ENCODE measurements around the gene BFSP2. TPM values are rescaled to one million over a fixed set of nuclear protein-coding genes. Genes with fewer than 3 reads are reported as not detected.

The BFSP2 gene
- total RNA-seq, 4 donors from 2014 or later = not detected

DNA sequence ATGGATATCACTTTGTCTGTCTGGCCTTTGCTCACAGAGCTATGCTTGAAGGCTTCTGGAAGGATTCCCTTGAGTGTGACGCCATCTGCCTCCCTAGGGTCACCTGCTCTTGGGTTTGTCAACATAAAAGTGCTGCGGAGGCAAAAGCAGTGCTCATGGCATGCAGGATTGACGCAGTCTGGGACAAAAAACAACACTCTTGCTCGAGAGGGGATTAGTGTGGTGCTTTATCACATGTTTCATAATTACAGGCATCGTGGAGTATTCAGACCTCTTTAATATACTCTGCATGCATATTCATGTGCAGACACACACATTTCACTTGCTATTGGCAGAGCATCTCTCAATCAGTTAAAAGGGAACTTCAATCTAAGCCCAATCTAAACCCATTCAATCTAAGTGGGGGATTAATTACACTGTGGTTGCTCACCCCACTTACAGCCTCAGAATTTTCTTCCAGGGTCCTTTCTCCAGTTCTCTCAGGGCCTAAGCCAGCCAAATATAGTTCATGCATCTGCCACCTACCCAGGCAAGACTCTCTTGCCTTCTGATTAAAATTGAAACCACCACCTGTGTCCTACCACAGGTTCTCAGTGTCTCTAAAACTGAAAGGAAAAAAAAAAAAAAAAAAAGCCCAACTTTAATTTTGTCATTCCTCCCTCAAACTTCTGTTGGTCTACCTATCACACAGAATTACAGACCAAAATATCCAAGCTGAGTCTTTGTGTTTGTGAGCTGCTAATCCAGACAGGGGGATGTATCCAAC is 75.6 kb downstream of the BFSP2 start:
- in situ Hi-C loops (cut with MboI; ENCODE audit: low sequenced_read_pairs in 4 of 4) = no loop called here
- Histone ChIP-seq H3K27me3 (no peaks in the 10 kb centered on the region), H3K27ac (peak overlapping the region in 3 of 4 donors; percentile 39 to 57 (median 47)), H3K4me3 (no peak overlapping the region), H3K36me3 (no peaks in the 10 kb centered on the region), H3K4me1 (peaks cover 0 to 19% of the 10 kb centered on the region in 2 donors), H3K9me3 (no peaks in the 10 kb centered on the region)
- TF ChIP-seq, protein P1, sequence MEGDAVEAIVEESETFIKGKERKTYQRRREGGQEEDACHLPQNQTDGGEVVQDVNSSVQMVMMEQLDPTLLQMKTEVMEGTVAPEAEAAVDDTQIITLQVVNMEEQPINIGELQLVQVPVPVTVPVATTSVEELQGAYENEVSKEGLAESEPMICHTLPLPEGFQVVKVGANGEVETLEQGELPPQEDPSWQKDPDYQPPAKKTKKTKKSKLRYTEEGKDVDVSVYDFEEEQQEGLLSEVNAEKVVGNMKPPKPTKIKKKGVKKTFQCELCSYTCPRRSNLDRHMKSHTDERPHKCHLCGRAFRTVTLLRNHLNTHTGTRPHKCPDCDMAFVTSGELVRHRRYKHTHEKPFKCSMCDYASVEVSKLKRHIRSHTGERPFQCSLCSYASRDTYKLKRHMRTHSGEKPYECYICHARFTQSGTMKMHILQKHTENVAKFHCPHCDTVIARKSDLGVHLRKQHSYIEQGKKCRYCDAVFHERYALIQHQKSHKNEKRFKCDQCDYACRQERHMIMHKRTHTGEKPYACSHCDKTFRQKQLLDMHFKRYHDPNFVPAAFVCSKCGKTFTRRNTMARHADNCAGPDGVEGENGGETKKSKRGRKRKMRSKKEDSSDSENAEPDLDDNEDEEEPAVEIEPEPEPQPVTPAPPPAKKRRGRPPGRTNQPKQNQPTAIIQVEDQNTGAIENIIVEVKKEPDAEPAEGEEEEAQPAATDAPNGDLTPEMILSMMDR (IDR thresholded peaks at IDR 0.05 in 4 of 5, conservative IDR thresholded peaks at IDR 0.05 in 1 of 5) = no peak
- no peak for TF ChIP-seq POLR2A (IDR thresholded peaks at IDR 0.05)
- intact Hi-C loops (cut with DNase I; ENCODE audit: low total_unique reads) = no loop called here
- ATAC-seq = no peak
- DNase-seq = no peak

DNA sequence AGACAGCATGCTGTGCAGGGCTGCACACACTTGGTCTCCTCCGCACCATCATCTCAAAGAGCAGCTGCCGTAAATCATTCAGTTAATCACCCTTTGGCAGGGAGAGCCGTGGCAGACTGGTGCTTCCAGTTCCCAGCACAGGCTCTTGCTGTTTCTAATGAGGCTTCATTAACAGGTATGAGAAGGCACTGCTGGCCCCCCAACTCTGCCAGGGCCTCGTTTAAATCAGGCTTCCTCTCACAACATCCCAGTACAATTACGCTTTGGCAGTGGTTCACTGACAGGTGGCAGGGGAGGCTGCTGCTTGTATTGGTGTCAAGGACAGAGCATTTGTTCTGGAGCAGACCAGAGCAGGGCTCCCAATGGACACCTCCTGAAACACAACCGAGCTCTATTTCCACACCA is 77.1 kb downstream of the BFSP2 start:
- H3K9me3 ChIP-seq = no peaks in the 10 kb centered on the region
- TF ChIP-seq, protein P1 (IDR thresholded peaks at IDR 0.05 in 4 of 5, conservative IDR thresholded peaks at IDR 0.05 in 1 of 5) = no peak
- TF ChIP-seq POLR2A (IDR thresholded peaks at IDR 0.05) = no peak
- H3K27me3 ChIP-seq = no peaks in the 10 kb centered on the region
- intact Hi-C loops (cut with DNase I; ENCODE audit: low total_unique reads) = no loop called here
- no peaks in the 10 kb centered on the region for H3K36me3 ChIP-seq
- H3K4me3 ChIP-seq = no peak overlapping the region
- in situ Hi-C loops (cut with MboI; ENCODE audit: low sequenced_read_pairs in 4 of 4) = no loop called here
- no peak for DNase-seq
- peaks cover 0 to 19% of the 10 kb centered on the region in 2 donors for H3K4me1 ChIP-seq
- H3K27ac ChIP-seq = no peak overlapping the region
- ATAC-seq = no peak

DNA sequence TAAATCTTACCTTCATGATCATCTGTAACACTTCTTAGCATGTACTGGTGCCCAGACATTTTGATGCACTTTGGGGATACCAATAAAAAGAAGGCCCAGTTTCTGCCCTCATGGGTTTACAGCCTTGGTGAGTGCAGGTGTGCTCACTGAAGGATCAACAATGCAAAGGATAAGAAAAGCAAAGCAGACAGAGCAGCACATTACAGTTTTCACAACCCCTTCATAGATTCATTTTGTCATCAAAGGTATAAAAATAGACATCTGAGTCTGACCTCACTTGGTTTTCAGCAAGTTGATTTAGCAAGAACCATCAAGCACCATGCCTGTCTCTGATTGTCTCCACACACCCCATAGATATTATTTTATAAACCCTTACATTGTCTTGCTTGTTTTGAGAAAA is 77.6 kb downstream of the BFSP2 start:
- intact Hi-C loops (cut with DNase I; ENCODE audit: low total_unique reads) = no loop called here
- H3K27ac ChIP-seq = no peak overlapping the region
- no peak for DNase-seq
- H3K4me1 ChIP-seq = peaks cover 0 to 19% of the 10 kb centered on the region in 2 donors
- ATAC-seq = no peak
- H3K36me3 ChIP-seq = no peaks in the 10 kb centered on the region
- in situ Hi-C loops (cut with MboI; ENCODE audit: low sequenced_read_pairs in 4 of 4) = no loop called here
- no peaks in the 10 kb centered on the region for H3K27me3 ChIP-seq
- no peaks in the 10 kb centered on the region for H3K9me3 ChIP-seq
- no peak overlapping the region for H3K4me3 ChIP-seq
- TF ChIP-seq, protein P1 (IDR thresholded peaks at IDR 0.05 in 4 of 5, conservative IDR thresholded peaks at IDR 0.05 in 1 of 5) = no peak
- no peak for TF ChIP-seq POLR2A (IDR thresholded peaks at IDR 0.05)

DNA sequence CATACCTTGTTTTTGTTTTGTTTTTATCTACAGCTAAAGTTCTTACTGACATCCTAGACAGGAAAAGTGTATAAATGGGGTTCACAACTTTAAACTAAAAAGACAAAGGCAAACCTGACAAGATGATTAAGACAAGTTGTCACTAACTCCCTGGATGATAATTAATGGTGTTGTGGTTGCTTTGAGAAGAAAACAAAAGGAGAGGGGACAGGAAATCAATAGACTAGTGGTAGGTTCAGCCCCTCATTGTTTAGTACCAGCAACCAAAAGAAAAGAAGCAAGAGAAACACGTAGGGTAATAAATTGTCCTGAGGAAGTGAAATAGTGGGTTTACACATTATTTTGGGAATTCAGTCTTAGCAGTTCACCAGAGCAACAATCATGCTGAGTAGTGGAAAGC is 78.8 kb downstream of the BFSP2 start:
- Histone ChIP-seq H3K4me1 (peaks cover 0 to 19% of the 10 kb centered on the region in 2 donors), H3K9me3 (no peaks in the 10 kb centered on the region), H3K27ac (no peak overlapping the region), H3K27me3 (no peaks in the 10 kb centered on the region), H3K4me3 (no peak overlapping the region), H3K36me3 (no peaks in the 10 kb centered on the region)
- in situ Hi-C loops (cut with MboI; ENCODE audit: low sequenced_read_pairs in 4 of 4) (no loop called here), intact Hi-C loops (cut with DNase I; ENCODE audit: low total_unique reads) (no loop called here)
- no peak for TF ChIP-seq POLR2A (IDR thresholded peaks at IDR 0.05)
- TF ChIP-seq, protein P1 (IDR thresholded peaks at IDR 0.05 in 4 of 5, conservative IDR thresholded peaks at IDR 0.05 in 1 of 5) = no peak
- DNase-seq = no peak
- ATAC-seq = no peak

Measured in gastrocnemius medialis (tissue), 4 donors.